OCI-LY7 (cell line): Measurements from ENCODE around the gene CCNB2.

Experiments
- EZH2phosphoT487 ChIP-seq: fragments of 200-600 bp; sonication (generic); IDR thresholded peaks from 2 replicates; pipeline ENCODE4 v1.6.1; 2018; ENCODE audit warnings: low read depth, borderline replicate concordance, mild to moderate bottlenecking, mixed run types, antibody characterized with exemption, low read length, moderate library complexity, mixed read lengths
- TF ChIP-seq, protein P1 (sequence below): fragments of 200-600 bp; sonication (generic); conservative IDR thresholded peaks from 2 replicates; pipeline ENCODE4 v1.5.1; 2014; ENCODE audit warnings: mild to moderate bottlenecking, antibody characterized with exemption, low read length, moderate library complexity, mixed read lengths

DNA sequence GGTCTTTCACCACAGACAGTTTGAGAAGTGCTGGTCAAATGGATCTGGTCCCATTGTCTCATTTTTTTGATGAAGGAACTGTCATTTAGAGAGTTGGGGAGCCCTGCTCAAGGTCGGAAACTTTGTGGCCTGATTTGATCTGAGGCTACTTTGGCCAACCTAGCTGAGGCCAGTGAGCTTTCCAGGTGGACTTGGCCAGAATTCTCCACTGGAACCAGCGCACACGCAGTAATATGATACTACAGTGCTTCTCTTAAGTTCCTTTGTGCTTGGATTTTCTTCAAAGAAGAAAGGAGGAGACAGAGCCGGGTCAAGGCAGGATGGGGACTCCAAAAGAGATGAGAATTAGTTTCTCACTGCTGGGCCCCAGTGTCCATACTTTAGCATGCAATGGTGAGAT, 50.5 kb downstream of the CCNB2 start:
- TF ChIP-seq EZH2phosphoT487 = no peak
- TF ChIP-seq, protein P1, sequence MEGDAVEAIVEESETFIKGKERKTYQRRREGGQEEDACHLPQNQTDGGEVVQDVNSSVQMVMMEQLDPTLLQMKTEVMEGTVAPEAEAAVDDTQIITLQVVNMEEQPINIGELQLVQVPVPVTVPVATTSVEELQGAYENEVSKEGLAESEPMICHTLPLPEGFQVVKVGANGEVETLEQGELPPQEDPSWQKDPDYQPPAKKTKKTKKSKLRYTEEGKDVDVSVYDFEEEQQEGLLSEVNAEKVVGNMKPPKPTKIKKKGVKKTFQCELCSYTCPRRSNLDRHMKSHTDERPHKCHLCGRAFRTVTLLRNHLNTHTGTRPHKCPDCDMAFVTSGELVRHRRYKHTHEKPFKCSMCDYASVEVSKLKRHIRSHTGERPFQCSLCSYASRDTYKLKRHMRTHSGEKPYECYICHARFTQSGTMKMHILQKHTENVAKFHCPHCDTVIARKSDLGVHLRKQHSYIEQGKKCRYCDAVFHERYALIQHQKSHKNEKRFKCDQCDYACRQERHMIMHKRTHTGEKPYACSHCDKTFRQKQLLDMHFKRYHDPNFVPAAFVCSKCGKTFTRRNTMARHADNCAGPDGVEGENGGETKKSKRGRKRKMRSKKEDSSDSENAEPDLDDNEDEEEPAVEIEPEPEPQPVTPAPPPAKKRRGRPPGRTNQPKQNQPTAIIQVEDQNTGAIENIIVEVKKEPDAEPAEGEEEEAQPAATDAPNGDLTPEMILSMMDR = no peak
